Daoy (cell line): ENCODE data around the gene VSIG8. TPM values are rescaled to one million over a fixed set of nuclear protein-coding genes. Genes with fewer than 3 reads are reported as not detected.
"Not testable (repeated sequence)": the region's sequence is repeated elsewhere in the genome, so short reads cannot be mapped to it uniquely, and the experiment has no call there.

Experiments used
- DNase-seq: peaks from one replicate; pipeline ENCODE4 v3.0.0-alpha.2; 2015; ENCODE audit warnings: low read depth
- total RNA-seq: library from RNA; depleted of rRNA; stranded (reverse); fragments of >200 nt; shearing (Covaris generic); gene quantifications from 2 replicates; pipeline ENCODE4 v1.2.3, GENCODE V29; 2014; rRNA removed

The VSIG8 gene
- not detected in 2 replicates for total RNA-seq

GRCh38 chr1:159862557-159862956 lies at the start of gene VSIG8:
VSIG8 (minus strand) TSS chr1:159862657; CDS start chr1:159862521, 136 bp downstream.
- no peak for DNase-seq

- DNase-seq = no peak
Measured at GRCh38 chr1:159911326-159912070, 49.0 kb upstream of the VSIG8 start.

- DNase-seq = no peak
Measured at GRCh38 chr1:159908031-159908940, 45.8 kb upstream of the VSIG8 start.

- no peak for DNase-seq
Measured at GRCh38 chr1:159906960-159907359, 44.5 kb upstream of the VSIG8 start.

GRCh38 chr1:159904036-159904435 lies 41.6 kb upstream of the VSIG8 start:
- DNase-seq = not testable (repeated sequence)

GRCh38 chr1:159902541-159902940 lies 40.1 kb upstream of the VSIG8 start:
- DNase-seq = no peak

GRCh38 chr1:159900755-159901360 lies 38.4 kb upstream of the VSIG8 start:
- DNase-seq = no peak

- peak; percentile 62 for DNase-seq
Measured at GRCh38 chr1:159900086-159900680, 37.7 kb upstream of the VSIG8 start, which contains the start of gene CFAP45. CFAP45 (minus strand) TSS chr1:159900165; CDS start chr1:159900098, 67 bp downstream.

- DNase-seq = not testable (repeated sequence)
Measured at GRCh38 chr1:159899634-159900033, 37.2 kb upstream of the VSIG8 start.

GRCh38 chr1:159898527-159898926 lies 36.1 kb upstream of the VSIG8 start:
- no peak for DNase-seq

GRCh38 chr1:159897962-159898361 lies 35.5 kb upstream of the VSIG8 start:
- no peak for DNase-seq

- no peak for DNase-seq
Measured at GRCh38 chr1:159896546-159896930, 34.1 kb upstream of the VSIG8 start.

- DNase-seq = no peak
Measured at GRCh38 chr1:159895836-159896545, 33.5 kb upstream of the VSIG8 start.

- DNase-seq = no peak
Measured at GRCh38 chr1:159895286-159895685, 32.8 kb upstream of the VSIG8 start.

- no peak for DNase-seq
Measured at GRCh38 chr1:159892944-159893343, 30.5 kb upstream of the VSIG8 start.

- DNase-seq = peak; percentile 94
Measured at GRCh38 chr1:159891275-159892157, 29.1 kb upstream of the VSIG8 start.

- peak; percentile 27 for DNase-seq
Measured at GRCh38 chr1:159890390-159890789, 27.9 kb upstream of the VSIG8 start.

GRCh38 chr1:159889821-159890252 lies 27.4 kb upstream of the VSIG8 start:
- DNase-seq = peak; percentile 94

GRCh38 chr1:159889202-159889601 lies 26.7 kb upstream of the VSIG8 start:
- DNase-seq = no peak

- DNase-seq = no peak
Measured at GRCh38 chr1:159884296-159884695, 21.8 kb upstream of the VSIG8 start.
